Measurements from ENCODE around the gene ANAPC5.

- TF ChIP-seq CTCF (IDR thresholded peaks at IDR 0.05) (no peak), POLR2A (IDR thresholded peaks at IDR 0.05) (no peak)
Measured at GRCh38 chr12:121299662-121300061, 52.5 kb downstream of the ANAPC5 start.

All from uterus (tissue), 2 donors.